Activated CD4-positive, alpha-beta T cell treated with anti-CD3 and anti-CD28 coated beads, Interleukin-2, amount 50 U/mL, for 16 hours (primary cell): Measurements from ENCODE around the gene ANTKMT.

Source experiments
- DNase-seq: peaks from one replicate; pipeline ENCODE4 v3.0.0-alpha.2; 2020

Gene ANTKMT

DNA sequence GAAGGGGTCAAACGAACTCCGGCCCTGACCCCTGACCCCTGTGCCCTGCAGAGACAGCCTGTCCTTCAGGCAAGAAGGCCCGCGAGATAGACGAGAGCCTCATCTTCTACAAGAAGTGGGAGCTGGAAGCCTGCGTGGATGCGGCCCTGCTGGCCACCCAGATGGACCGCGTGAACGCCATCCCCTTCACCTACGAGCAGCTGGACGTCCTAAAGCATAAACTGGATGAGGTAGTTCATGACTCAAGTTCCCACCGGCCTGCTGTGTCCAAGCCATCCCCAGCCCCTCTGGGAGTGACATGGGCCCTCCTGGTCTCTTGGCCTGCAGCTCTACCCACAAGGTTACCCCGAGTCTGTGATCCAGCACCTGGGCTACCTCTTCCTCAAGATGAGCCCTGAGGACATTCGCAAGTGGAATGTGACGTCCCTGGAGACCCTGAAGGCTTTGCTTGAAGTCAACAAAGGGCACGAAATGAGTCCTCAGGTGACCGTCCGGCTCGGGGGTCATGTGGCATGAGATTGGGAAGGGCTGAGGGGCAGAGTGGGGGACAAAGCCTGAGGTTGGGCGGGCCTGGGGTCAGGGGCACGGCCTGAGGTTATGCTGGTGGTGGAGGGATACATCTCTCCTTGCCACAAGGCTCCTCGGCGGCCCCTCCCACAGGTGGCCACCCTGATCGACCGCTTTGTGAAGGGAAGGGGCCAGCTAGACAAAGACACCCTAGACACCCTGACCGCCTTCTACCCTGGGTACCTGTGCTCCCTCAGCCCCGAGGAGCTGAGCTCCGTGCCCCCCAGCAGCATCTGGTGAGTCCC lies 45.3 kb downstream of the ANTKMT start:
- no peak for DNase-seq

DNA sequence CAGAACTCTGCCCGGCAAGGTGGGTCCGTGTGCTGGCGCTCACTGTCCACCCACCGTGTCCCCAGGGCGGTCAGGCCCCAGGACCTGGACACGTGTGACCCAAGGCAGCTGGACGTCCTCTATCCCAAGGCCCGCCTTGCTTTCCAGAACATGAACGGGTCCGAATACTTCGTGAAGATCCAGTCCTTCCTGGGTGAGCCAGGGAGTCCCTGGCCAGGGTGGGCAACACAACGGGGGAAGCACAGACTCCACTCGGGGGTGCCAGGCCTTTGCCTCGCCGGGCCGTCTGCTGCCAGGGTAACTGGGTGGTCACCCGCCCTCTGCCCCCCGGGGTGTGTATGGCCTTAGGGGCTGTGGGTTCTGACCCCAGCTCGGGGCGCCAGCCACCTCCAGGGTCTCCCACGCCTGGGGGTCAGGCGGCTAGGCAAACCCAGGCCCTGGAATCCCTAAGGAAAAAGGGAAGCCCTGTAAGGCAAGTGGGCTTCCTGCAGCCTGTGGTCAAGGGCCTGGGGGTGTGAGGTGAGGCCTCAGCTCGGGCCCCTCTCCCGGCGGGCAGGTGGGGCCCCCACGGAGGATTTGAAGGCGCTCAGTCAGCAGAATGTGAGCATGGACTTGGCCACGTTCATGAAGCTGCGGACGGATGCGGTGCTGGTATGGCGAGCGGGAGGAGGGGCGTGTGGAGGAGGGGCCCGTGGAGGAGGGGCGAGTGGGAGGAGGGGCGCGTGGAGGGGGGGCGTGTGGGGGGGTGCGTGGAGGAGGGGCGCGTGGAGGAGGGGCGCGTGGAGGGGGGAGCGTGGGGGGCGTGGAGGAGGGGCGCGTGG lies 46.1 kb downstream of the ANTKMT start:
- no peak for DNase-seq

DNA sequence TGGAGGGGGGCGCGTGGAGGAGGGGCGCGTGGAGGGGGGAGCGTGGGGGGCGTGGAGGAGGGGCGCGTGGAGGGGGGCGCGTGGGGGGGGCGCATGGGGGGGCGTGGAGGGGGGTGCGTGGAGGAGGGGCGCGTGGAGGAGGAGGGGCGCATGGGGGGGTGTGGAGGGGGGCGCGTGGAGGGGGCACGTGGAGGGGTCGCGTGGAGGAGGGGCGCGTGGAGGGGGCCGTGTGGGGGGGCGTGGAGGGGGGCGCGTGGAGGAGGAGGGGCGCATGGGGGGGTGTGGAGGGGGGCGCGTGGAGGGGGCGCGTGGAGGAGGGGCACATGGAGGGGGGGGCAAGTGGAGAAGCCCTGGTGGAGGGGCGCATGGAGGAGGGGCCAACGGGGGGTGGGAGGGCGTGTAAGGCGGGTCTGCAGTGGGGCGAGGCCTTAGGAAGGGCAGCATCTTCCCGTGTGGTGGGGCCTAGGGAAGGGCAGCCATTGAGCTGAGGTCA lies 46.8 kb downstream of the ANTKMT start:
- no peak for DNase-seq

DNA sequence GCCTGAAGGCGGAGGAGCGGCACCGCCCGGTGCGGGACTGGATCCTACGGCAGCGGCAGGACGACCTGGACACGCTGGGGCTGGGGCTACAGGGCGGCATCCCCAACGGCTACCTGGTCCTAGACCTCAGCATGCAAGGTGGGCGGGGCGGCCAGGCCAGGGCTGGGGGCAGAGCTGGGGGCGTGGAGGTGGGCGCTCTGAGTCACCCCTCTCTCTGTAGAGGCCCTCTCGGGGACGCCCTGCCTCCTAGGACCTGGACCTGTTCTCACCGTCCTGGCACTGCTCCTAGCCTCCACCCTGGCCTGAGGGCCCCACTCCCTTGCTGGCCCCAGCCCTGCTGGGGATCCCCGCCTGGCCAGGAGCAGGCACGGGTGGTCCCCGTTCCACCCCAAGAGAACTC lies 47.5 kb downstream of the ANTKMT start:
- no peak for DNase-seq

DNA sequence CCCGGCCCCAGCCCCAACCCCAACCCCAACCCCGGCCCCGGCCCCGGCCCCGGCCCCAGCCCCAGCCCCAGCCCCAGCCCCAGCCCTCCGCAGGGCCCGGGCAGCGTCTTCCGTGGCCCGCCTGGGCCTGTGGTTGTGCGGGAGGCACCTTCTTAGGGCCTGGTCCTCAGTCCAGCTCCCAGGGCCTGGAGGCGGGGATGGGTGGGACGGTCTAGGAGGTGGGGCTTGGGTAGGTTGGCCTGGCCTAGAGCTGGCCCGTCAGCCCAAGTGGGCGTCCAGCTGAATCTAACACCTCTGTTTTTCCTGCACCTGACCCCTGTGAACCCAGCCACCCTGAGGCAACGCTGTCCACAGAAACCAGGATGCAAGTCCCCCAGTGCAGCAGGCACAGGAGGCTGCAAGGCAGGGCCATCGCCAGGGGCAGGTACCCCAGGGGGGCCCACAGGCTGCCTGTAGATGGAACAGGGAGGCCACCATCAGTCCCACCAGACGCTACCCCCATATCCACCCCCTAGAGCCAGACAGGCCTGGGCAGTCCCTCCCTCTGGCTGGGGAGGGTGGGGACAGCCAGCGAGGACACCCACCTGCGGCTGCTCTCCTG lies 48.3 kb downstream of the ANTKMT start:
- no peak for DNase-seq

DNA sequence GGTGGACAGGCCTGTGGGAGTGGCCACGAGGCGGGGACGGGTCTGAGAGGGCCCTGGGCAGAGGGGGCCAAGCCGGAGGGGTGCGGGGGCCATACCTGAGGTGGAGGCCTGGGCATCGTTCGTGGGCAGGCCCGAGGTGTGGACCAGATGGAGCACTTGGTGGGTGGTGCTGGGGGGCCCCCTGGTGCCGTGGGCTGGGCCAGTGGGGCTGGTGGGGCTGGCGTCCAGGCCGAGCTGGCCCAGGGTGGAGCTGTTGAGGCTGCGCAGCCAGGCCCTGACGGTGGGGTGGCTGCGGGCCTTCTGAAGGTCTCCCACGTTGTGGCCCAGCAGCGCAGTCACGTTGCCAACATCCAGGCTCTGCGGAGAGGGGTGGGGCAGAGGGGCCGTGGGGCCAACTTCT lies 49.0 kb downstream of the ANTKMT start:
- no peak for DNase-seq

DNA sequence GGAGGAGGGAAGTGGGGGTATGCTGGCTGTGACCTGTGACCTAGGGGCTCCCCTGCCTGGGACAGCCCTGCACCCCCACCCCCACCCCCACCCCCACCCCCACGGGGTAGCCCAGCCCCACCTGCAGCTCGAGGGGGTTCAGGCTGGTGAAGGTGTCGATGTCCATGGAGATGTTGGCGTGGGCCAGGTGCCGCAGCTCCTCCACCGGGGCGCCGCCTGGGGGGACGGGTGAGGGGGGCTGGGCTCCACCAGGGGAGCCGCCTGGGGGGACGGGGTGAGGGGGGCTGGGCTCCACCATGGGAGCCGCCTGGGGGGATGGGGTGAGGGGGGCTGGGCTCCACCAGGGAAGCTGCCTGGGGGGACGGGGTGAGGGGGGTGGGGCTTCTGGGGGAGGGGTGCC lies 49.5 kb downstream of the ANTKMT start:
- DNase-seq: no peak
